Mammary epithelial cell (primary cell): ENCODE data around the gene TNN.

Source experiments
- CTCF ChIP-seq, 2 donors: IDR thresholded peaks in 1 of 2; conservative IDR thresholded peaks in 1 of 2; 2 replicates each; pipeline ENCODE4 v1.5.1; 2011 to 2012; ENCODE audit warnings: inconsistent platforms in 2 of 2, low read length in 2 of 2, mild to moderate bottlenecking in 2 of 2, control low read depth in 1 of 2, low read depth in 1 of 2; ENCODE audit not compliant: insufficient read depth in 1 of 2; ENCODE audit errors: extremely low read depth in 1 of 2
- EZH2 ChIP-seq: IDR thresholded peaks from 2 replicates; pipeline ENCODE4 v1.6.1; 2012; ENCODE audit warnings: low read length, inconsistent platforms, borderline replicate concordance

GRCh38 chr1:175062858-175063257, 4.8 kb upstream of the TNN start:
- TF ChIP-seq CTCF (conservative IDR thresholded peaks at IDR 0.05 in 1 of 2, IDR thresholded peaks at IDR 0.05 in 1 of 2; ENCODE audit: extremely low read depth in 1 of 2, insufficient read depth in 1 of 2, low read depth in 1 of 2, low read length in 2 of 2) (no peak), EZH2 (no peak)
